GM13976 (cell line): Measurements from ENCODE around the gene VPS36.

Experiments
- DNase-seq: peaks from one replicate; pipeline ENCODE4 v3.0.0; 2012; ENCODE audit warnings: low spot score
- CTCF ChIP-seq: IDR thresholded peaks from 2 replicates; pipeline ENCODE4 v1.5.1; 2012; ENCODE audit warnings: borderline replicate concordance, mild to moderate bottlenecking; ENCODE audit not compliant: insufficient read depth; ENCODE audit errors: extremely low read depth, missing control alignments, control extremely low read depth
- in situ Hi-C: fragments of 300-500 bp; cut with MboI; formaldehyde crosslinking; loops from one replicate; pipeline ENCODE4 v1.12.0; 2022; ENCODE audit warnings: low sequenced_read_pairs, mixed read lengths, inconsistent platforms; ENCODE audit not compliant: unreplicated experiment

Gene VPS36

GRCh38 chr13:52450793-52451116, 321 bp upstream of the VPS36 start:
- TF ChIP-seq CTCF, result no peak
- DNase-seq, result no peak
- in situ Hi-C loops, result no loop called here

DNA sequence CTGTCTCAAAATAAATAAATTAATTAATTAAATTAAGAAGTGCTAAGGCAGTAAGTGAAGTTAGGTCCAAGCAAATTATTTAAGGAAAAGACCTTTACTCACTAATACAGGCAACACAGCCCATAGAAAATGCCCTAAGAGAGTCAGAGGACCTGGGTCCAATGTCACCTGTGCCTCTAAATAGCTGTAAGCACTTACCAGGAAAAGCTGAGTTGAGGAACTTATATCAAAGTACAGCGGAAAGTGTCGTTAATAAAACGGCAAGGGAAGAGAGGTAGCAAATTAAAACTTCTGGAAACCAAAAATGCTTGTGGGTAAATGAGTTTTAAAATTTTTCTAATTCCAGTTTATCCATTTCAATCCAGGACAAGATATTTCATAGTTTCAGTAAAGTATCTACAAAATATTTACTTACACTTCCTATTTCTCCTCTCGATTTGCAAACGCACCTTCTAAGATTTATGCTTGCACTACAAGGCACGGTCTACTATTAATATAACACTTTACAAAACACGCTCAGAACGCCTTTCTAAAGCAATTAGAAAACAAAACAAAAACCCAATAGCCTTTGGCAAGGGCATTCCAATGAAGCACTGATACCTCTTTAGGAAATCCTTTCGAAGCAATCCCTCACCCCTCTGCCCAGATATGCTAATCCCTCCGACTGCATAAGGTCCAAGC, 963 bp downstream of the VPS36 start:
- TF ChIP-seq CTCF, result no peak
- in situ Hi-C loops, result no loop called here
- no peak for DNase-seq

GRCh38 chr13:52447815-52448552, 2.5 kb downstream of the VPS36 start:
- no peak for TF ChIP-seq CTCF
- no peak for DNase-seq

DNA sequence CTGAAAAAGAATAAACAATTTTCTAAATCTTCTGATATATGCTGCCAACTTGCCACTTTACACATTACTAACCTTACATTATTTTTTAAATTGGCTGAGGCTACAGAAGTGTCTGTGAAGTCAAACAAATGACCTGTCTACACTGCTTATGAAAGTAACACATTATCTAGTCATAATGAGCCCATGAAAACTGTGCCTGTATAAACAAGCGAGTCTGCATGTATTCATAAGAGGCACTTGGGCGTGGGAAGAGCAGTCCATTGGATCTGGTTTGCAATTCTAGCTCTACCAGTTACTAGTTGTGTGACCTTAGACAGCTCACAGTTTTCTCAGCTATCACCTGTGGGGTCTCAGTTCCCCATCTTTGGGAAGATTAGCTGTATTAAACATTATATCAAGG, 3.1 kb downstream of the VPS36 start:
- no peak for TF ChIP-seq CTCF
- in situ Hi-C loops, result no loop called here
- no peak for DNase-seq

More at GRCh38 chr13:52447815-52448552, 2.5 kb downstream of the VPS36 start:
- in situ Hi-C loops, result no loop called here

GRCh38 chr13:52446265-52446664, 4.2 kb downstream of the VPS36 start:
- in situ Hi-C loops, result no loop called here
- no peak for DNase-seq
- TF ChIP-seq CTCF, result no peak

DNA sequence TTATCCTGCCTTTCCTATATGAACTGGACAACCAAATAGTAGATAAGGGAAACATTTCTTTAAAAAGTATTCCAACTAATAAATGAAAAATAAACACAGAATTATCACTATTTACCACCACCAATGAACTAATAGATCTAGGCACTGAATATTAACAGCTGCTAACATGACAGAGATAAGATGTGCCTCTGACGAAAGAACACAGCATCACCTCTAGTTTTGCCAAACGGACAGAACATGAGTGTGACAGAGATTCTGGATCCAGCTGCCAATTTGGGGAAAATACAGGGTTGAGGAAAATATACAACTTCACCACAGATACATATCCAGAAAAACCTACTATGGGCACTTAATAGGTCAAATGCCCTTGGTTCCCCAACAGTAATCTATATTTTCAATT, 18.0 kb downstream of the VPS36 start:
- DNase-seq, result no peak
- no peak for TF ChIP-seq CTCF
- in situ Hi-C loops, result no loop called here

- TF ChIP-seq CTCF, result no peak
- in situ Hi-C loops, result no loop called here
- DNase-seq, result no peak
Measured at GRCh38 chr13:52428295-52428694, 22.1 kb downstream of the VPS36 start.
